ENCODE results near the gene OR6K6. TPM values are rescaled to one million over a fixed set of nuclear protein-coding genes. Genes with fewer than 3 reads are reported as not detected.

Gene OR6K6
- total RNA-seq, 1 donor from 2014 or later, result not detected

DNA sequence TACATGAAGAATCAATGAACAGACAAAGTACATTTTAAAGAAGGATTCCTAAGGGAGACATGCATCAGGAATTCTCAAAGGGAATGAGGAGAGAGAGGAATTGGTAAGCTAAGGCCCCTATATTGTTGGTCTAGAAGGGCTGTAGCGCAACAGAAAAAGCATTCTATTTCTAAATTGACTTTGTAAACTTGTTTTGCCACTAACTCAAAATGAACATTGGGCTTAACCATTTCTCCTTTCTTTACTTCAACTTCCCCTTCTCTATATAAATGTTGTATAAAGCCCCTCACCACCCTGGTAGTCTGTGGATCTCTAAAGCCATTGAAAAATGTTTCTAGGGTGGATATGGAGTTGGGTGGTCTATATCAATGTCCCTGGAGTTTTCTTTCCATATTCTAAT is 46.9 kb downstream of the OR6K6 start:
- DNase-seq (ENCODE audit: low spot score), result no peak

DNA sequence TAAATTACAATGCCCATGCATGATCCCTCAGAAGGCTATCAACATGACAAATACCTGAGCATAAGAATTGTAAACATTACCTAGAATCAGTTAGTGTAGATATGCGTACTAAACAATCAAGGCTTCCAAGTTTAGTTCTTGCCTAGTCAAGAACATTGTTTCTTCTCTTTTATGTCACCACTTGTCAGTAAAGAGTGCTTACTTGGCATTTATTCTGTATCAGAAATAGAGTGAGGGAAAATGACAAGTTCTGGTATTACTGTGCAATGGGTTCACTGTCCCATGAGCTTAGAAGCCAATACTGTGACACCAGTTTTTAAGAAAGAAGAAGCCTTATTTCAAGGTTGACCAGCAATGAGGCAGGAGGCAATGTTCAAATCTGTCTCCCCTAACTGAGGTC is 49.2 kb downstream of the OR6K6 start:
- no peak for DNase-seq (ENCODE audit: low spot score)

Other genes starting within 250 kb of the OR6K6 start
- not detected for gene OR6Y1, start 200.3 kb upstream of the OR6K6 start, total RNA-seq
- gene OR6P1, start 184.1 kb upstream of the OR6K6 start, total RNA-seq, result not detected
- not detected for gene OR10X1, start 174.8 kb upstream of the OR6K6 start, total RNA-seq
- gene OR10Z1, start 149.5 kb upstream of the OR6K6 start, total RNA-seq, result not detected
- gene SPTA1, start 68.0 kb upstream of the OR6K6 start, total RNA-seq, result not detected
- gene OR6K2, start 54.1 kb upstream of the OR6K6 start, total RNA-seq, result not detected
- not detected for gene OR6K3, start 34.0 kb upstream of the OR6K6 start, total RNA-seq
- gene OR6N1, start 17.5 kb downstream of the OR6K6 start, total RNA-seq, result not detected
- not detected for gene OR6N2, start 26.5 kb downstream of the OR6K6 start, total RNA-seq
- gene MNDA, start 76.6 kb downstream of the OR6K6 start, total RNA-seq, result 2.1 TPM
- 2.1 TPM for gene PYHIN1, start 176.8 kb downstream of the OR6K6 start, total RNA-seq

All from ureter (tissue), 1 donor.